ENCODE data around the gene PNPLA7. TPM values are rescaled to one million over a fixed set of nuclear protein-coding genes. Genes with fewer than 3 reads are reported as not detected.
A peak's percentile ranks its signal among the peaks of the same experiment; 100 is the strongest.

Gene PNPLA7
- total and polyA plus RNA-seq, 2 of the 8 experiments (the other 6 are each of a cell fraction or from before 2014, with no cell fraction given): 0.35 to 0.47 TPM

DNA sequence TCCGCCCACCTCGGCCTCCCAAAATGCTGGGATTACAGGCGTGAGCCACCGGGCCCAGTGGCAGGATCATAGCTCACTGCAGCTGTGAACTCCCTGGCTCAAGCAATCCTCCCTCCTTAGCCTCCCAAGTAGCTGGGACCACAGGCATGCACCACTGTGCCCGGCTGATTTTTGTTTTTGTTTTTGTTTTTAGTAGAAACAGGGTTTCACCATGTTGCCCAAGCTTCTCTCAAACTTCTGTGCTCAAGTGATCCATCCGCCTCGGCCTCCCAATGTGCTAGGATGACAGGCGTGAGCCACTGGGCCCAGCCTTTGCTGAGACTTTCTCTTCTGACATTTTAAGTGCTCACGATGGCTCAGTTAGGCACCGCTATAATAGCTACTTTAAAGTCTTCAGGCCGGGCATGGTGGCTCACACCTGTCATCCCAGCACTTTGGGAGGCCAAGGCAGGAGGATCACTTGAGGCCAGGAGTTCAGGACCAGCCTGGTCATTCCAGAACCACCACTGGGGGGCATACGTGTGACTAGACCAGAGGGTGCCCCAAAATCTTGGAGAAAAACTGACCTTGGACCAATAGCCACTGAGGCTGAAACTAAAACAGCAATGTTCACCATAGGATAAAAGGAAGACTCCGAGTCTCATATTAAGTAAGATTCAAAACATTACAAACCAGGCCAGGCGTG, 106.0 kb downstream of the PNPLA7 start:
- H3K27me3 ChIP-seq (replicated peaks in 1 of 4; ENCODE audit: control insufficient read depth in 3 of 4, extremely low read depth in 1 of 4, insufficient read depth in 3 of 4, low read length in 3 of 4): no peaks in the 10 kb centered on the region
- H2BK20ac ChIP-seq (ENCODE audit: low read length): no peak overlapping the region
- H3K27ac ChIP-seq (ENCODE audit: low read depth, low read length): no peak overlapping the region
- FAIRE-seq (no peak), DNase-seq (ENCODE audit: low read depth in 1 of 2, low spot score in 2 of 2) (no peak)
- H3K9me3 ChIP-seq (ENCODE audit: insufficient read depth in 2 of 2, low read depth in 1 of 2, low read length in 1 of 2): no peaks in the 10 kb centered on the region
- no peaks in the 10 kb centered on the region for H3K79me1 ChIP-seq (ENCODE audit: low read depth, low read length)
- H4K20me1 ChIP-seq (replicated peaks in 1 of 2; ENCODE audit: control insufficient read depth in 1 of 2, insufficient read depth in 2 of 2, low read length in 2 of 2): peaks cover 0 to 3% of the 10 kb centered on the region in 2 experiments
- H4K5ac ChIP-seq (ENCODE audit: insufficient read length, low read depth, low read length): no peak overlapping the region
- no peak overlapping the region for H2BK12ac ChIP-seq (ENCODE audit: low read depth, low read length)
- ChIA-PET POLR2A (ENCODE audit: partially characterized antibody) (interaction anchor here (1.3 to 4.3 kb wide), 2 partner anchors 10 kb away, joined by 4 to 28 read pairs; no protein-coding TSS in a partner anchor), CTCF (ENCODE audit: partially characterized antibody) (interaction anchor here (0.6 to 4.1 kb wide), 26 partner anchors 8 to 1448 kb away, joined by 3 to 20 read pairs (median 4); partner anchors contain the start of genes EXD3 and NRARP)
- H4K91ac ChIP-seq (replicated peaks; ENCODE audit: insufficient read length, low read length): no peak overlapping the region
- H3K9ac ChIP-seq (replicated peaks in 1 of 4; ENCODE audit: extremely low read depth in 1 of 4, low read depth in 3 of 4, low read length in 3 of 4): no peak overlapping the region
- no peak overlapping the region for H2BK15ac ChIP-seq (ENCODE audit: low read length)
- H3K18ac ChIP-seq (ENCODE audit: extremely low read depth, low read length): no peak overlapping the region
- no peaks in the 10 kb centered on the region for H3K79me2 ChIP-seq (ENCODE audit: control insufficient read depth in 1 of 2, insufficient read depth in 2 of 2, low read length in 2 of 2)
- H4K8ac ChIP-seq (ENCODE audit: extremely low read depth, insufficient read depth, low read length): no peak overlapping the region
- H3K23me2 ChIP-seq (ENCODE audit: low read depth, low read length): no peaks in the 10 kb centered on the region; the same call in 1 of the 2 replicates
- H2AK5ac ChIP-seq (ENCODE audit: low read depth, low read length): no peak overlapping the region
- H2BK5ac ChIP-seq (ENCODE audit: low read depth, low read length): no peak overlapping the region
- no peak overlapping the region for H3K14ac ChIP-seq (ENCODE audit: insufficient read length)
- H2AFZ ChIP-seq (ENCODE audit: low read length): no peak overlapping the region
- no peak overlapping the region for H3K56ac ChIP-seq (replicated peaks; ENCODE audit: insufficient read length, low read depth, low read length)
- H3K23ac ChIP-seq (ENCODE audit: insufficient read length): no peak overlapping the region
- H3K36me3 ChIP-seq (ENCODE audit: control insufficient read depth in 2 of 4, insufficient read depth in 4 of 4, low read length in 3 of 4): peaks cover 0 to 5% (median 2%) of the 10 kb centered on the region in 4 experiments; a peak in 2 of 8 replicates
- WGBS, 2 experiments (ENCODE audit: extremely low coverage in 1 of 2, insufficient coverage in 1 of 2, insufficient read length in 1 of 2, insufficient replicate concordance in 2 of 2, low coverage in 1 of 2, low lambda C conversion rate in 2 of 2, missing lambda C conversion rate in 1 of 2): 87% methylated on average over 14 of the region's 14 CpGs; no CpG with 5 or more reads in 1 of the 2 experiments
- no peak overlapping the region for H3K4me3 ChIP-seq (ENCODE audit: extremely low read depth in 1 of 4, insufficient read depth in 2 of 4, low read depth in 3 of 4, low read length in 4 of 4)
- H3K4ac ChIP-seq (replicated peaks; ENCODE audit: insufficient read length, low read depth, low read length): no peak overlapping the region
- no peak overlapping the region for H3K4me2 ChIP-seq (ENCODE audit: insufficient read depth in 1 of 2, low read depth in 2 of 2, low read length in 2 of 2)
- peaks cover 0 to 3% (median under 1%) of the 10 kb centered on the region in 4 experiments; a peak in 3 of 7 replicates for H3K4me1 ChIP-seq (replicated peaks in 1 of 4; ENCODE audit: control insufficient read depth in 3 of 4, insufficient read depth in 4 of 4, low read length in 3 of 4)
- TF ChIP-seq, protein P1, sequence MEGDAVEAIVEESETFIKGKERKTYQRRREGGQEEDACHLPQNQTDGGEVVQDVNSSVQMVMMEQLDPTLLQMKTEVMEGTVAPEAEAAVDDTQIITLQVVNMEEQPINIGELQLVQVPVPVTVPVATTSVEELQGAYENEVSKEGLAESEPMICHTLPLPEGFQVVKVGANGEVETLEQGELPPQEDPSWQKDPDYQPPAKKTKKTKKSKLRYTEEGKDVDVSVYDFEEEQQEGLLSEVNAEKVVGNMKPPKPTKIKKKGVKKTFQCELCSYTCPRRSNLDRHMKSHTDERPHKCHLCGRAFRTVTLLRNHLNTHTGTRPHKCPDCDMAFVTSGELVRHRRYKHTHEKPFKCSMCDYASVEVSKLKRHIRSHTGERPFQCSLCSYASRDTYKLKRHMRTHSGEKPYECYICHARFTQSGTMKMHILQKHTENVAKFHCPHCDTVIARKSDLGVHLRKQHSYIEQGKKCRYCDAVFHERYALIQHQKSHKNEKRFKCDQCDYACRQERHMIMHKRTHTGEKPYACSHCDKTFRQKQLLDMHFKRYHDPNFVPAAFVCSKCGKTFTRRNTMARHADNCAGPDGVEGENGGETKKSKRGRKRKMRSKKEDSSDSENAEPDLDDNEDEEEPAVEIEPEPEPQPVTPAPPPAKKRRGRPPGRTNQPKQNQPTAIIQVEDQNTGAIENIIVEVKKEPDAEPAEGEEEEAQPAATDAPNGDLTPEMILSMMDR (IDR thresholded peaks at IDR 0.05; ENCODE audit: control extremely low read depth in 1 of 3, insufficient read depth in 1 of 3, low read depth in 1 of 3, low read length in 3 of 3): peak in 1 of 3 experiments; percentile 20; a peak in 2 of 4 replicates
- no peak for TF ChIP-seq POLR2AphosphoS5 (IDR thresholded peaks at IDR 0.05; ENCODE audit: low read depth, low read length)
- no peak overlapping the region for H2BK120ac ChIP-seq (replicated peaks; ENCODE audit: low read depth, low read length)

Measured in H1 (cell line).